HG03460 (cell line): Measurements from ENCODE around the gene NOXO1.
"Not testable (repeated sequence)": the region's sequence is repeated elsewhere in the genome, so short reads cannot be mapped to it uniquely, and the experiment has no call there.

Experiments used
- ATAC-seq: cut with Tn5 transposase; IDR thresholded peaks from one replicate; pipeline ENCODE4 v1.9.1; 2021; ENCODE audit not compliant: unreplicated experiment

NOXO1 gene

GRCh38 chr16:1942810-1943726 lies 38.2 kb downstream of the NOXO1 start, which contains the start of gene MSRB1:
TSS of gene MSRB1 (minus strand) at chr16:1943199. CDS start at chr16:1943156, 43 bp downstream.
- ATAC-seq, result peak; percentile 84

GRCh38 chr16:1942047-1942809 lies 39.0 kb downstream of the NOXO1 start:
- no peak for ATAC-seq

- no peak for ATAC-seq
Observed at GRCh38 chr16:1941162-1942046, 39.9 kb downstream of the NOXO1 start.

GRCh38 chr16:1940273-1941161 lies 40.8 kb downstream of the NOXO1 start:
- ATAC-seq, result no peak

- not testable (repeated sequence) for ATAC-seq
Observed at GRCh38 chr16:1939833-1940232, 41.4 kb downstream of the NOXO1 start.

- no peak for ATAC-seq
Observed at GRCh38 chr16:1938910-1939309, 42.4 kb downstream of the NOXO1 start.

- ATAC-seq, result no peak
Observed at GRCh38 chr16:1938316-1938715, 43.0 kb downstream of the NOXO1 start.

- no peak for ATAC-seq
Observed at GRCh38 chr16:1936945-1937479, 44.3 kb downstream of the NOXO1 start.

GRCh38 chr16:1933097-1933661 lies 48.1 kb downstream of the NOXO1 start:
- ATAC-seq, result no peak

- ATAC-seq, result no peak
Observed at GRCh38 chr16:1932050-1933028, 48.9 kb downstream of the NOXO1 start.

- no peak for ATAC-seq
Observed at GRCh38 chr16:1930338-1930720, 50.9 kb downstream of the NOXO1 start.

- ATAC-seq, result peak; percentile 80
Observed at GRCh38 chr16:1929578-1930337, 51.5 kb downstream of the NOXO1 start.

- ATAC-seq, result peak; percentile 31
Observed at GRCh38 chr16:1929105-1929504, 52.2 kb downstream of the NOXO1 start.
